Activated CD4-positive, alpha-beta memory T cell treated with anti-CD3 and anti-CD28 coated beads, Interleukin-2, amount 10 ng/mL, durations not matched to agents 7 days and 5 days (primary cell): ENCODE results near the gene TMEM89. TPM values are rescaled to one million over a fixed set of nuclear protein-coding genes. Genes with fewer than 3 reads are reported as not detected.

ENCODE experiments used
- CTCF ChIA-PET: fragments of 350-600 bp; sonication (Branson Sonifier 250); formaldehyde crosslinking; loops from one replicate; lab custom pipeline; 2021; ENCODE audit warnings: antibody characterized with exemption, inconsistent platforms; lab: Charles Lee
- POLR2A ChIA-PET: fragments of 350-600 bp; sonication (Branson Sonifier 250); formaldehyde crosslinking; loops from one replicate; lab custom pipeline; 2021; ENCODE audit warnings: antibody characterized with exemption; lab: Charles Lee
- DNase-seq: peaks from one replicate; pipeline ENCODE4 v3.0.0-alpha.2; 2020
- H3K27ac Mint-ChIP-seq: one replicate; pipeline ENCODE4 v1.8.0; 2021; ENCODE audit warnings: mild to moderate bottlenecking, mixed read lengths
- H3K27me3 Mint-ChIP-seq: one replicate; pipeline ENCODE4 v1.8.0; 2021; ENCODE audit warnings: mixed read lengths
- H3K36me3 Mint-ChIP-seq: one replicate; pipeline ENCODE4 v1.8.0; 2021; ENCODE audit warnings: low read depth, mixed read lengths
- H3K4me1 Mint-ChIP-seq: one replicate; pipeline ENCODE4 v1.8.0; 2021; ENCODE audit warnings: mixed read lengths
- H3K4me3 Mint-ChIP-seq: one replicate; pipeline ENCODE4 v1.8.0; 2021; ENCODE audit warnings: mild to moderate bottlenecking, mixed read lengths
- H3K9me3 Mint-ChIP-seq: one replicate; pipeline ENCODE4 v1.8.0; 2021; ENCODE audit warnings: mixed read lengths
- total RNA-seq, 2 experiments: library from RNA; stranded (reverse); gene quantifications; one replicate each; pipeline ENCODE4 v1.2.3, GENCODE V29; 2021

TMEM89 gene
- total RNA-seq, 2 experiments from 2014 or later, result not detected

GRCh38 chr3:48599509-48600285 is 21.9 kb downstream of the TMEM89 start:
- DNase-seq, result no peak
- H3K36me3 Mint-ChIP-seq, result peaks cover 54% of the 10 kb centered on the region
- no peaks in the 10 kb centered on the region for H3K9me3 Mint-ChIP-seq
- H3K27ac Mint-ChIP-seq, result no peak overlapping the region
- POLR2A ChIA-PET, result no interaction called here
- H3K4me3 Mint-ChIP-seq, result no peak overlapping the region
- CTCF ChIA-PET, result no interaction called here
- H3K27me3 Mint-ChIP-seq, result peaks cover 8% of the 10 kb centered on the region
- H3K4me1 Mint-ChIP-seq, result peaks cover 2% of the 10 kb centered on the region

- peaks cover 7% of the 10 kb centered on the region for H3K4me1 Mint-ChIP-seq
- no peak for DNase-seq
- no peak overlapping the region for H3K27ac Mint-ChIP-seq
- ChIA-PET POLR2A (no interaction called here), CTCF (no interaction called here)
- peaks cover 48% of the 10 kb centered on the region for H3K36me3 Mint-ChIP-seq
- no peaks in the 10 kb centered on the region for H3K9me3 Mint-ChIP-seq
- H3K27me3 Mint-ChIP-seq, result peaks cover 13% of the 10 kb centered on the region
- no peak overlapping the region for H3K4me3 Mint-ChIP-seq
These were observed 22.5 kb downstream of the TMEM89 start for GRCh38 chr3:48599077-48599501.

GRCh38 chr3:48598323-48599076 is 23.1 kb downstream of the TMEM89 start:
- no peak for DNase-seq
- CTCF ChIA-PET, result interaction anchor here (1.0 kb wide), 1 partner anchor 58 kb away, joined by 3 read pairs; no protein-coding TSS in a partner anchor
- Mint-ChIP-seq H3K27me3 (peaks cover 16% of the 10 kb centered on the region), H3K36me3 (peaks cover 44% of the 10 kb centered on the region), H3K4me1 (peaks cover 7% of the 10 kb centered on the region), H3K27ac (no peak overlapping the region), H3K4me3 (no peak overlapping the region), H3K9me3 (no peaks in the 10 kb centered on the region)
- POLR2A ChIA-PET, result no interaction called here

- H3K27ac Mint-ChIP-seq, result no peak overlapping the region
- POLR2A ChIA-PET, result no interaction called here
- H3K4me3 Mint-ChIP-seq, result no peak overlapping the region
These were observed 24.2 kb downstream of the TMEM89 start for GRCh38 chr3:48597408-48597800.

GRCh38 chr3:48596676-48597407 is 24.7 kb downstream of the TMEM89 start:
- CTCF ChIA-PET, result no interaction called here
- Mint-ChIP-seq H3K4me1 (peaks cover 7% of the 10 kb centered on the region), H3K27me3 (peaks cover 19% of the 10 kb centered on the region), H3K27ac (no peak overlapping the region), H3K4me3 (no peak overlapping the region), H3K9me3 (no peaks in the 10 kb centered on the region), H3K36me3 (peaks cover 29% of the 10 kb centered on the region)
- no peak for DNase-seq
- POLR2A ChIA-PET, result no interaction called here

More at GRCh38 chr3:48597408-48597800, 24.2 kb downstream of the TMEM89 start:
- CTCF ChIA-PET, result interaction anchor here (1.0 kb wide), 1 partner anchor 59 kb away, joined by 3 read pairs; no protein-coding TSS in a partner anchor
- Mint-ChIP-seq H3K4me1 (peaks cover 7% of the 10 kb centered on the region), H3K27me3 (peaks cover 19% of the 10 kb centered on the region), H3K36me3 (peaks cover 34% of the 10 kb centered on the region), H3K9me3 (no peaks in the 10 kb centered on the region)
- no peak for DNase-seq

GRCh38 chr3:48596157-48596556 is 25.4 kb downstream of the TMEM89 start:
- H3K27me3 Mint-ChIP-seq, result peaks cover 20% of the 10 kb centered on the region
- POLR2A ChIA-PET, result no interaction called here
- no peak overlapping the region for H3K27ac Mint-ChIP-seq
- DNase-seq, result no peak
- peaks cover 7% of the 10 kb centered on the region for H3K4me1 Mint-ChIP-seq
- no peak overlapping the region for H3K4me3 Mint-ChIP-seq
- H3K9me3 Mint-ChIP-seq, result no peaks in the 10 kb centered on the region
- H3K36me3 Mint-ChIP-seq, result peaks cover 24% of the 10 kb centered on the region
- CTCF ChIA-PET, result no interaction called here

- CTCF ChIA-PET, result no interaction called here
- H3K27ac Mint-ChIP-seq, result no peak overlapping the region
These were observed 25.9 kb downstream of the TMEM89 start for GRCh38 chr3:48595526-48596121.

GRCh38 chr3:48595075-48595525 is 26.5 kb downstream of the TMEM89 start, which contains the start of gene COL7A1:
Gene COL7A1, minus strand, starts transcription at chr3:48595329. Its CDS starts 170 bp downstream, at chr3:48595159.
- CTCF ChIA-PET, result no interaction called here

More at GRCh38 chr3:48595526-48596121, 25.9 kb downstream of the TMEM89 start:
- H3K4me1 Mint-ChIP-seq, result peaks cover 7% of the 10 kb centered on the region
- H3K4me3 Mint-ChIP-seq, result no peak overlapping the region
- POLR2A ChIA-PET, result no interaction called here
- H3K36me3 Mint-ChIP-seq, result peaks cover 19% of the 10 kb centered on the region
- no peak for DNase-seq
- H3K27me3 Mint-ChIP-seq, result peaks cover 24% of the 10 kb centered on the region
- H3K9me3 Mint-ChIP-seq, result no peaks in the 10 kb centered on the region

GRCh38 chr3:48594417-48595049 is 27.0 kb downstream of the TMEM89 start:
- POLR2A ChIA-PET, result no interaction called here
- H3K9me3 Mint-ChIP-seq, result no peaks in the 10 kb centered on the region

More at GRCh38 chr3:48595075-48595525, 26.5 kb downstream of the TMEM89 start, which contains the start of gene COL7A1:
- peaks cover 14% of the 10 kb centered on the region for H3K36me3 Mint-ChIP-seq
- peaks cover 7% of the 10 kb centered on the region for H3K4me1 Mint-ChIP-seq
- H3K27me3 Mint-ChIP-seq, result peaks cover 24% of the 10 kb centered on the region
- H3K9me3 Mint-ChIP-seq, result no peaks in the 10 kb centered on the region
- POLR2A ChIA-PET, result no interaction called here
- no peak within 1 kb of the TSS for H3K27ac Mint-ChIP-seq
- no peak within 1 kb of the TSS for H3K4me3 Mint-ChIP-seq
- DNase-seq, result no peak

GRCh38 chr3:48593337-48593736 is 28.2 kb downstream of the TMEM89 start:
- DNase-seq, result no peak
- H3K27me3 Mint-ChIP-seq, result peaks cover 36% of the 10 kb centered on the region
- no peak overlapping the region for H3K27ac Mint-ChIP-seq
- no peak overlapping the region for H3K4me3 Mint-ChIP-seq
- H3K36me3 Mint-ChIP-seq, result no peaks in the 10 kb centered on the region
- ChIA-PET CTCF (no interaction called here), POLR2A (no interaction called here)
- peaks cover 7% of the 10 kb centered on the region for H3K4me1 Mint-ChIP-seq
- no peaks in the 10 kb centered on the region for H3K9me3 Mint-ChIP-seq

More at GRCh38 chr3:48594417-48595049, 27.0 kb downstream of the TMEM89 start:
- Mint-ChIP-seq H3K4me1 (peaks cover 7% of the 10 kb centered on the region), H3K27ac (no peak overlapping the region), H3K36me3 (peaks cover 10% of the 10 kb centered on the region), H3K27me3 (peaks cover 28% of the 10 kb centered on the region), H3K4me3 (no peak overlapping the region)
- no peak for DNase-seq
- CTCF ChIA-PET, result no interaction called here

GRCh38 chr3:48592519-48593087 is 29.0 kb downstream of the TMEM89 start:
- Mint-ChIP-seq H3K4me1 (peaks cover 7% of the 10 kb centered on the region), H3K36me3 (no peaks in the 10 kb centered on the region), H3K27me3 (peaks cover 36% of the 10 kb centered on the region), H3K9me3 (no peaks in the 10 kb centered on the region), H3K27ac (no peak overlapping the region), H3K4me3 (no peak overlapping the region)
- ChIA-PET CTCF (interaction anchor here (0.5 kb wide), 1 partner anchor 192 kb away, joined by 4 read pairs; no protein-coding TSS in a partner anchor), POLR2A (no interaction called here)
- DNase-seq, result no peak
